Right lobe of liver (tissue), 6 donors: Measurements from ENCODE around the gene TMEM204. TPM values are rescaled to one million over a fixed set of nuclear protein-coding genes. Genes with fewer than 3 reads are reported as not detected.

Experiments used
- ATAC-seq, 4 donors: fragments of 200-7000 bp; cut with Tn5 transposase; one replicate each; pipeline ENCODE4 v1.9.1; 2020; ENCODE audit warnings: mild to moderate bottlenecking in 4 of 4, moderate library complexity in 4 of 4
- DNase-seq, 3 donors: peaks; one replicate each; pipeline ENCODE4 v3.0.0-alpha.2; 2020
- H3K27ac ChIP-seq, 3 donors: fragments of 200-600 bp; one replicate each; pipeline ENCODE4 v1.8.0; 2022
- H3K27me3 ChIP-seq, 2 donors: fragments of 200-600 bp; one replicate each; pipeline ENCODE4 v1.8.0; 2022
- H3K36me3 ChIP-seq, 4 donors: fragments of 200-600 bp; sonication (generic) in 1 of 4; one replicate each; pipeline versions ENCODE4 v1.5.1 to v1.8.0; 2017 to 2022; ENCODE audit warnings: control low read depth in 1 of 4
- H3K4me1 ChIP-seq, 4 donors: fragments of 200-600 bp; sonication (generic) in 1 of 4; one replicate each; pipeline versions ENCODE4 v1.5.1 to v1.8.0; 2017 to 2022; ENCODE audit warnings: control low read depth in 1 of 4
- H3K4me3 ChIP-seq, 3 donors: fragments of 200-600 bp; one replicate each; pipeline ENCODE4 v1.8.0; 2022
- H3K9me3 ChIP-seq, 4 donors: fragments of 200-600 bp; sonication (generic) in 1 of 4; one replicate each; pipeline versions ENCODE4 v1.5.1 to v1.8.0; 2017 to 2022; ENCODE audit warnings: control low read depth in 1 of 4
- POLR2A ChIP-seq: fragments of 450-650 bp; IDR thresholded peaks from one replicate; pipeline ENCODE4 v1.6.1; 2017; ENCODE audit warnings: antibody characterized with exemption, mild to moderate bottlenecking
- WGBS: methylation state at CpG from one replicate; pipeline ENCODE4 v1.1.6; 2018; ENCODE audit warnings: low coverage, low lambda C conversion rate; ENCODE audit not compliant: insufficient coverage; ENCODE audit errors: missing lambda C conversion rate; 5-methylcytosine and 5-hydroxymethylcytosine counted together
- intact Hi-C, 2 donors: fragments of 100-400 bp; cut with DNase I; formaldehyde crosslinking; loops; one replicate each; pipeline versions ENCODE4 v1.11.2 to v1.14.1; 2022
- total RNA-seq, 6 experiments: library from RNA; depleted of rRNA in 2 of 6; stranded (reverse); fragments of >200 nt in 2 of 6; fragmentation: NEBNext Ultra II Directional in 3 of 6; extraction: Animal tissue kit (Norgen Biotek cat#: 25700) in 3 of 6; gene quantifications; one replicate each; pipeline versions ENCODE4 v1.1.0 to v1.2.4, GENCODE V29; 2016 to 2023
- TF ChIP-seq, protein P1 (sequence below), 4 donors: fragments of 200-600 bp in 3 of 4; fragments of 450-650 bp in 1 of 4; IDR thresholded peaks; one replicate each; pipeline versions ENCODE4 v1.5.1 to v1.8.0; 2016 to 2022; ENCODE audit warnings: antibody characterized with exemption in 4 of 4, mild to moderate bottlenecking in 2 of 4
- donor health status: DM: no; HTN: yes; CAD: no.
- donor health status: DM: no; HTN: no; CAD: no.
- donor health status: DM: no; HTN: no; CAD: no.
- donor health status: DM: no; HTN: yes; CAD: no.
- donor health status: DM: no; HTN: yes; CAD: no.

The TMEM204 gene
- total RNA-seq, 6 experiments from 2014 or later: 4.7 to 18.7 (median 8.9) TPM

DNA sequence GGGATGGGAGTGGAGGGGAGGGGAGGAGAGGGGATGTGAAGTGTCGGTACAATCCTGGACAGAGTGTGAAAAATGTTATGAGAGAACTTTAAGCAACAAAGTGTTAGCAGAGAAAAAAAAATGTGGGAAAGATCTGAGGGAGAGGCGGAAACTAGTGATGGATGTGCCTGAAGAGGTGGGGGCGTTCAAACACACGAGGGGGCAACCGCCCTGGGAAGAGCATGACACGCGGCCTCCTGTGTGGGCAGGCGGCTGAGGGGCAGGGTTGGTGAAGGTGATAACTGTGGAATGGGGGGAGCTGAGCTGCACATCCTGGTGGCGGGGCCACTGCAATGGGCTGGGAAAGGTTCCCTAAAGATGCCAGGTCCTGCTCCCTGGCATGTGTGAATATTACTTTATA, 48.3 kb downstream of the TMEM204 start:
- peaks cover 0 to 10% (median under 1%) of the 10 kb centered on the region in 4 donors for H3K36me3 ChIP-seq
- intact Hi-C loops: no loop called here
- WGBS: 80% methylated on average over 1 of the region's 9 CpGs
- TF ChIP-seq POLR2A: no peak
- TF ChIP-seq, protein P1, sequence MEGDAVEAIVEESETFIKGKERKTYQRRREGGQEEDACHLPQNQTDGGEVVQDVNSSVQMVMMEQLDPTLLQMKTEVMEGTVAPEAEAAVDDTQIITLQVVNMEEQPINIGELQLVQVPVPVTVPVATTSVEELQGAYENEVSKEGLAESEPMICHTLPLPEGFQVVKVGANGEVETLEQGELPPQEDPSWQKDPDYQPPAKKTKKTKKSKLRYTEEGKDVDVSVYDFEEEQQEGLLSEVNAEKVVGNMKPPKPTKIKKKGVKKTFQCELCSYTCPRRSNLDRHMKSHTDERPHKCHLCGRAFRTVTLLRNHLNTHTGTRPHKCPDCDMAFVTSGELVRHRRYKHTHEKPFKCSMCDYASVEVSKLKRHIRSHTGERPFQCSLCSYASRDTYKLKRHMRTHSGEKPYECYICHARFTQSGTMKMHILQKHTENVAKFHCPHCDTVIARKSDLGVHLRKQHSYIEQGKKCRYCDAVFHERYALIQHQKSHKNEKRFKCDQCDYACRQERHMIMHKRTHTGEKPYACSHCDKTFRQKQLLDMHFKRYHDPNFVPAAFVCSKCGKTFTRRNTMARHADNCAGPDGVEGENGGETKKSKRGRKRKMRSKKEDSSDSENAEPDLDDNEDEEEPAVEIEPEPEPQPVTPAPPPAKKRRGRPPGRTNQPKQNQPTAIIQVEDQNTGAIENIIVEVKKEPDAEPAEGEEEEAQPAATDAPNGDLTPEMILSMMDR (IDR thresholded peaks at IDR 0.05): no peak
- no peaks in the 10 kb centered on the region for H3K4me1 ChIP-seq
- no peak overlapping the region for H3K4me3 ChIP-seq
- H3K27me3 ChIP-seq: no peaks in the 10 kb centered on the region
- DNase-seq (no peak), ATAC-seq (no peak)
- H3K27ac ChIP-seq: no peak overlapping the region
- no peaks in the 10 kb centered on the region for H3K9me3 ChIP-seq

DNA sequence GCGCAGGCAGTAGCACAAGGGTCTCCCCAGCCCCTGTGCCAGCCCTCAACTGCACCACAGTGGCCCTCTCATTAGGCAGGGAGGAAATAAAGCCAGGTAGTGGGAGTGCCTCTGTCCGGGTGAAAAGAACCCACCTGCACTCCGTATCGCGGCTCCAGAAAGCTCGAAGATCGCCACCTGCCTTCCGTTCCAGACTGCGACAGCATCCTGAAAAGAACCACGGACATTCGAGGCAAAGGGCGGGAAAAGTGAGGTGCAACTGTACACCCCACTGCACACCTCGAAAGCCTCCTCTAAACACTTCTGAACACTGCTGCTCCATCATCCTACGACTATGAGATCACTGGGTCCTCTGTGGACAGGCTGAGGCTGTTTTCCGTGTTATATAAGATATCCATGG, 49.7 kb downstream of the TMEM204 start:
- Histone ChIP-seq H3K27ac (no peak overlapping the region), H3K27me3 (no peaks in the 10 kb centered on the region), H3K4me1 (no peaks in the 10 kb centered on the region), H3K9me3 (no peaks in the 10 kb centered on the region), H3K4me3 (no peak overlapping the region), H3K36me3 (peaks cover 0 to 10% (median under 1%) of the 10 kb centered on the region in 4 donors)
- intact Hi-C loops: no loop called here
- ATAC-seq: no peak
- 91% methylated on average over 12 of the region's 15 CpGs for WGBS
- no peak for DNase-seq
- TF ChIP-seq POLR2A: no peak
- TF ChIP-seq, protein P1 (IDR thresholded peaks at IDR 0.05): no peak

DNA sequence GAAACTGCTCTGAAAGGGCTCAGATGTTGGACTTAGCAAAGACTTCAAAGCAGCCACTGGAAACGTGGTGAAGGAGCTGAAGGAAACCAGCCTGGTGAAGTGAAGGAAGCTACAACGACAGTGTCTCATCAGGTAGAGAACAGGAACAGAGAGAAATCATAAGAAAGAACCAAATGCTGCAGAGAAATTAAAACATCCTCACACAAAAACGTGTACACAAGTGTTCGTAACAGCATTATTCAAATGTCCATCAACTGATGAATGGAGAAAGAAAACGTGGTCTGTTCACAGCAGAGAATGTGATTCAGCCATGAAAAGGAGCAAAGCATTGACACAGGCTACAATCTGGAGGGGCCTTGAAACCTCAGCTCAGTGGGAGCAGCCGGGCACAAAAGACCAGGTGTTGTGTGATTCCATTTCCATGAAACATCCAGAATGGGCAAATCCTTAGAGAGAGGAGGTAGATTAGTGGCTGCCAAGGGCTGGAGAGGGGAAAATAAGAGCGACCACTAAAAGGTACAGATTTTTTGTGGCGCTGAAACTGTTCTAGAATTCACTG, 51.5 kb downstream of the TMEM204 start:
- DNase-seq (no peak), ATAC-seq (no peak)
- Histone ChIP-seq H3K4me3 (no peak overlapping the region), H3K4me1 (no peaks in the 10 kb centered on the region), H3K27ac (no peak overlapping the region), H3K9me3 (no peaks in the 10 kb centered on the region), H3K27me3 (no peaks in the 10 kb centered on the region), H3K36me3 (peaks cover 0 to 10% (median under 1%) of the 10 kb centered on the region in 4 donors)
- intact Hi-C loops: no loop called here
- WGBS: 71% methylated on average over 8 of the region's 8 CpGs
- TF ChIP-seq, protein P1 (IDR thresholded peaks at IDR 0.05): no peak
- no peak for TF ChIP-seq POLR2A

DNA sequence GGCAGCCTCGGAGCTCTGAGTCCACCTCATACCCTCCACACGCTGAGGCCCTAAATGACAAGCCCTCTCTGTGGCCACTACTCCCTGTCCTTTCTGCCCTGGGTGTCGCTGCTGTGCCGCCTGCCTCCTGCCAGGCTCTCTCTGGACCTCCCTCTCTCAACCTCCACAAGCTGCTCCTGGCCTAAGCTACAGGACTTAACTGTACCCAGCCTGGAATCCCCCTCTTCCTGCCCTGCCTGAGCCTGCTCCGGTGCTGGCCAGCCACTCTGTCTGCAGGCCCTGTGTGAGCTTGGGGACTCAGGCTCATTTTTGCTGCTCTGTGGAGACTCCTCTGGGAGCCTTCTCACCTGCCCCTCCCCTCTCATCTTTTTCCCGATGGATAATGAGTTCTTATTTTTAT, 56.9 kb downstream of the TMEM204 start:
- H3K27ac ChIP-seq: no peak overlapping the region
- intact Hi-C loops: no loop called here
- no peak for ATAC-seq
- H3K36me3 ChIP-seq: no peaks in the 10 kb centered on the region
- TF ChIP-seq, protein P1 (IDR thresholded peaks at IDR 0.05): no peak
- no peak for TF ChIP-seq POLR2A
- no peak overlapping the region for H3K4me3 ChIP-seq
- no peaks in the 10 kb centered on the region for H3K27me3 ChIP-seq
- H3K9me3 ChIP-seq: no peaks in the 10 kb centered on the region
- WGBS: 79% methylated on average over 2 of the region's 6 CpGs
- no peak for DNase-seq
- H3K4me1 ChIP-seq: no peaks in the 10 kb centered on the region
